ENCODE data around the gene PTPRT. TPM values are rescaled to one million over a fixed set of nuclear protein-coding genes. Genes with fewer than 3 reads are reported as not detected.

Gene PTPRT
- total RNA-seq, 1 donor from 2014 or later = 0.10 TPM

DNA sequence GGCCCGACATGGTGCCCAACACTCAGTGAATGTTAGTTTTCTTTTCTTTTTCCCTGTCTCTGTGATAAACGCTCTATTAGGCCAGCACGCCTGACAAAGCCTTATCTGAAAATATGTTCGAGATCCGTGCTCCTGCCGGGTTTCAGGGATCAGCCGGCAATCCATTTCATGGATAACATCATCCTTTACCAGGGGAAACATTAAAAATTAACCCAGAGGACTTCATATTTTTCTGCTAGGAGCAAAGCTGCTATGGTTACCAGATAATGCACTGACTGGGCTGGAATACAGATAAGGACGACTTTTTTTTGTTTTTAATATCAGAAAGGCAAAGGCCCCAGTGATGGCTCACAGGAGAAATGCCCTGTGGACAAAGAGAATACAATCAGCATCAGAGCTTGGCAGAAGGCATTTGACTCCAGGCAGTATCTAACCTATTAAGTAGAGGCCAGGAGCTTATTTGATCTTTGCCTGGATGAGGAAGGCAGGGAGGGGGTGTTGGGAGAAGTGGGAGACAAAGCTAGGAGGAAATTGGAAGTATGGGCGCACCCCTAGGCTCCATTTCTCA is 1089.5 kb downstream of the PTPRT start:
- DNase-seq (no peak), ATAC-seq (no peak)
- intact Hi-C loops (cut with micrococcal nuclease) = no loop called here

DNA sequence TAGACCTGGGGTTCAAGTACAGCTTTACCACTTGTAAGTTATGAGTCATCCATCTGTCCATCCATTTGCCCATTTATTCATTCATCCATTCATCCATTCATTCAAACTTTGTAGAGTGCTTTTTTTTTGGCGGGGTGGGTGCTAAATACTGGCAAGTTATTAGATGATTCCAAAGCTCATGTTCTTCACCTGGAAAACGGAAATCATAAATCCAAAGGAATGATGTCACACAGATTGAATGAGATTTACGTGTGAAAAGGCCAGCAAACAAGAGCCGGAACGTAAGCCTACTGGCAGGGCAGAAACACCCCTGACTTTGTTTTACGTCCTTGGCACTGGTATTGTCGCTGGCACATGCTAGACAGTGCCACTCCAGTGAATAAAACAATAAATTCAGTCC is 1090.6 kb downstream of the PTPRT start:
- intact Hi-C loops (cut with micrococcal nuclease) = no loop called here
- no peak for DNase-seq
- ATAC-seq = no peak

DNA sequence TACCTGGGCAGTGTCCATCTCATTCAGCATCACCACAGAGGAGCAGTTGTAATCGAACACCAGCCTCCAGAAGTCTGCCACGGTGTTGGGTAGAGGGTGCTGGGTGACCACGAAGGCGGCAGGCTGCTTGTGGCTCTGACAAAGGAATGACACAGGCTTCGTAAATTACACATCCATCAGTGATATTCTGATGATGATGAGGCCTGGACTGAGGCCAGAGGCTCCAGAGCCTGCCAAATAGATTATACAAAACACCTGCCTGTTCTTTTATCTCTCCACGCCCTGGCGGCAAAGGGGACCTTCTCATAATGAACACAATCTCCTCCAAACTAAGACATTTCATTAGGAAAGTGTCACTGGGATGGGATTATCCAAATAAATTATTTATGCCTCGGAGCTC is 1091.3 kb downstream of the PTPRT start:
- DNase-seq (no peak), ATAC-seq (no peak)
- intact Hi-C loops (cut with micrococcal nuclease) = no loop called here

DNA sequence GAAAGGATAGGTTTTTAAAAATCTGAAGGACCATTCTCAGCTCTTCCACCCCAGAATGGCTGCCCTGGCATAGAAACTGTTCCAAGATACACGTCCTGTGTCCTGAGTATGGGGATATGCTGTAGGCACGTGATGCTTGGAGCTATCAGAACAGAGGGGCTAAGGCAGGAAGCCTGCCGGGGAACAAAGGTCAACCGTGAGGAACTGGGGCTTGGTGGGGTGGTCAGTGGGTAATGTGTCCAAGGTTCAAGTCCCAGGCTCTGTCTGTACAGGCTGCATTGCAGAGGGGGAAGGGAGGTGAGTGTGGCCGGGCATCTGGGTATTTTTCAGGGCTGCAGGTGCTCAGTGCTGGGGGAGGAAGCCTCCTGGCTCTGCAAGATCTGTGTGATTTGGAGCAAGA is 1092.0 kb downstream of the PTPRT start:
- DNase-seq (no peak), ATAC-seq (no peak)
- intact Hi-C loops (cut with micrococcal nuclease) = no loop called here

DNA sequence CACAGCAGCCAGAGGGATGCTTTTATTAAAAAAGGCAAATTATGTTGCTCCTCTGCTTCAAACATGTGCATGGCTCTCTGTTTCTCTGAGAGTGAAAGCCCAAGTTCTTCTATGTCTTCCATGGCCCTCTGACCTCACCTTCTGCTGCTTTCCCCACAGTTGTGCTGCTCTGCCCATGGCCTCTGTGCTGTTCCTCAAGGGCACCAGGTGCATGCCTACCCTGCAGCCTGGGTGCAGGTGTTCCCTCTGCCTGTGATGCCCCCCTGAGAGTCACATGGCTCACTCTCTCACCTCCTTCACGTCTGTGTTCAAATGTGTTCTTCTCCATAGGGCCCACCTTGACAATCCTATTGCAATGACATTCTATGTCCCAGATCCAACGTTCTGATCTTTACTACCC is 1094.5 kb downstream of the PTPRT start:
- DNase-seq = no peak
- ATAC-seq = no peak
- intact Hi-C loops (cut with micrococcal nuclease) = no loop called here

DNA sequence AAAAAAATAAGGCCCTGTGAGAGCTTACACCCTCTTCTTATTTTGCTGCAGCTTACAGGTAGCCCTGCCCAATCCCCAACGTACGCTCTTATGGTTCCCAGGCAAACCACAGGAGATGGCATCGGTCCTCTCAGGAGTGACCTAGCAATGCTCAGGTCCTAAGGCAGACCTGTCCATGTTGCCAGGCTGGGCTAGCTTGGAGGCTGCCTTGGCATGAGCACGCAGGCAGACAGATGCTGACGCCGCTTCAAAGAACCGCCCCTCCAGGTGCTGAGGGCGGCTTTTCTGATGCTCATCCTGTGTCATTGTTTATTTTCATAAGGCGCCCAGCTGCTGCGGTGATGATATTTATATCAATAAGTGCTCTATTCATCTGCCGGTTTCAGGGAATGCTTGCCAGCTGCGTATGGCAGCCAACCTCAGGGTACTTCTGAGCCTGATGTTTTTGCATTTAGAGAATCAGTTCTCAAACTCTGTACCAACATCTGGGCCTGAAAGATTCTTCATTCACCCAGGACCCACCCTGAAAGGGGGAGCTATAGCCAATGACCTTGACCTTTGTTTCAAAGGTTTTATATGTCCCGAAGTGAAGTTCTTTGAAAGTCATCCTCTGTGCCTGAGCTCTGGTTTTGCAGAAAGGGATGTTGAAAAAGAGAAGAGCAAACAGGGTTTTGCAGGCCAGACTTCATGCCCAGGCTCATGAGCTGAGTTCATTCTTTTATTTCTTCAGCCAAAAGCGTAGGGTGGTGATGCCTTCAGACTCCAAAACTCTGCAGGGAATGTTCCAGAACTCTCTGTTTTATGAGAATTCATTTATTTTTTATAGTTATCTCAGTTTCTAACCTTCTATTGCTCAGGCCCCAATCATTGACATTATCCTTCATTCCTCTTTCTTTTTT is 1095.9 kb downstream of the PTPRT start:
- intact Hi-C loops (cut with micrococcal nuclease) = no loop called here
- ATAC-seq = peak; percentile 40
- no peak for DNase-seq

DNA sequence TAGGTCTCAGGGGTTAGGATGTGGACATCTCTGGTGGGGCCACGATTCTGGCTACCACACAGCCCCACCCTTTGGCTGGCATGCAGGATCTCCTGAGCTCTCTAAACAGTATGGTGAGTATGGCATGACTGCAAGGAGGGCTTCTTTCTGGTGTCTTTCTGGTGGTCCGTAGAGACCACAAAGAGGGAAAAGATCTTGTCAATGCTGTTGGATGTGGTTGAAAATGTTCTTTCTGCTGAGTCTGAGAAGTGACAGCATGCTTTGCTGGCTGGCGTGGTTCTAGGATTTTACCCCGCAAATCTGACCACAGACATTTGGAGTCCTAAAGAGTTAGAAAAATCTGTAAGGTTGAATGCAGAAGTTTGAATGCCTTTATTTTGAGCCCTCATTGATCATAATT is 1096.7 kb downstream of the PTPRT start:
- no peak for ATAC-seq
- DNase-seq = no peak
- intact Hi-C loops (cut with micrococcal nuclease) = no loop called here

DNA sequence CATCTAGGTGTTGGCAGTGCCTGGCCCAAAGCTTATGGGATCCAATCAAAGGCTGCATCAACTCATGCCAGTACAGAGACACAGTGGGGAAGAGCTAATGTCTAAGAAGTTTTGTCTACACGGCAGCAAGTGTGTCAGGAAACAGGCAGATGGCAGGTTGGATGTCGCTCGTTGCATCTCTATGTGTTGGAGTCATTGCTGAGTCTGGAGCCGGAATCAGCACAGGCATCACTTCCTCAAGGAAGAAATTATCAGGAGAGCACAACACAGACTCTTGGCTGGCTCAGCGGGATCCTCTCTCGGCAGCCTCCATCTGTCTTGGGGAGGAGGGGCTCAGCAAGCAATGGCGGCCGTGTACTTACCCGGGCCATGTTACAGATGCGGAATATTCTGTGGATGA is 1104.3 kb downstream of the PTPRT start:
- ATAC-seq (peak; percentile 41), DNase-seq (peak; percentile 39)
- intact Hi-C loops (cut with micrococcal nuclease) = no loop called here

DNA sequence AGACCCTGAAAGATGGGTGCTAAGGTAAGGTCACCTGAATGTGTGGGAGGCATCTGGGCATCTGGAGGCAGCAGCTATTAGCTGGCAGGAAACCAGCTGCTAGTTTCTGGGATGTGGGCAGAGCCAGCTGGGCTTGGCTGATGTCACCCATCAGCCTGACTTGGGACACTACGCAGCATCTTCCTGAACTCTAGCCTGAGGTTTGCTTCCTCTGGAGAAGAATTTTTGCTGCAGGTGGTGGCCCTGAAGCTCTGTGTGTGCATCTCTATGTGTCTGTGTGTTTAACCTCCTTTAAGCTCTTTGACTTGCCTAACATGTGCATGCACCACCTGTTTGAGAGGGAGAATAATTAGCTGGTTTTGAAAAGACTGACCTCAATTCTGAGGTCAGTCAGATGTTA is 1106.4 kb downstream of the PTPRT start:
- no peak for DNase-seq
- intact Hi-C loops (cut with micrococcal nuclease) = no loop called here
- ATAC-seq = peak; percentile 36

DNA sequence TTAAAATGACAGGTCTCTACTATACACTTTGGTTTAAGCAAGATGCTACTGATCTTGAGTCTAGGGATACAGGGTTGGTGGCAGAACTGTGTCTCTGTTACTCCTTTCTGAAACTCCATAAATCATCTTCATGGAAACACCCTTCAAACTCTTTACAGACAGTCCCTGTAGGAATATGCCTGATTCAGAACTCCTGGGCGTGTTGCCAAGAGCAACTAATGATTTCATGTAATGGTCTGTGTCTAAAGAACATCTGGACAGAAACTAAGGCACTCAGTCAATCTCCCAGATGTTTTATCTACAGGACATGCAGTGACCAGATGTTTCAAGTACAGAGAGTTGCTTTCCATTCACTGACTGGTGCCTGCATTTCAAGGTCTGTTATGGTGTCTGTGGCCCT is 1107.1 kb downstream of the PTPRT start:
- DNase-seq (peak; percentile 53), ATAC-seq (peak; percentile 91)
- intact Hi-C loops (cut with micrococcal nuclease) = no loop called here

DNA sequence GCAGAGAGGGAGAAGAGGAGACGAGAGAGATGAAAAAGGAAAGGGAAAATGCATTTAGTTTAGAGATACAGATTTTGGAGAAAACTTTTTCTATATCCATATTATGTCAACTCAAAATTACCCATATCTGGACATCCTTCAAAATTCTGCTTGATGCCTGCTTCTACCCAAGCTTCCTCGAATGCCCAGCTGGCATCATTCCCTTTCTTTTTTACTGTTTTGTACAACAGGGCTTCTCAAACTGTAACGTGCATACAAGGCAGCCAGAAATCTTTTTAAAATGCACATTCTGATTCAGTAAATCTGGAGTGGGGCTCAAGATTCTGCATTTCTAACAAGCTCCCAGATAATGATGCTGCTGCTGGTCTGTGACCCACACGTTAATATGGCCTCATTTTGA is 1108.8 kb downstream of the PTPRT start:
- ATAC-seq (no peak), DNase-seq (no peak)
- intact Hi-C loops (cut with micrococcal nuclease) = no loop called here

DNA sequence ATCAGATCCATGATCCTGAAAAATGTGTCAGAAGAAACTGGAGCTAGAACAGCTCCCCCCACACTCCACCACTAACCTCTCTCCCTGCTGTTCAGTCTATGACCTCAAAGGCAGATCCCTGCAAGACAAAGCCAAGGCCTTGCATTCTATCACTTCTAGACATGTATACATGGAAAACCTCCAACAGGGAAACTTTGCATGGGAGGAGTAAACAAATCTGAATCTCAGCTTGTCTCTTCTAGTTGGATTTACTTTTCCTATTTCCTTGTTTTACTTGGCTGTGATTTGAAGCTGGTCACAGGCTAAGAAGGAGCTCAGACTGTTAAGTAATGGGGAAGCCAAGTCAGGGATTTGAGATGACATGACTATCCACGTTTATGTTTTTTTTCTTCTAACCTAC is 1114.8 kb downstream of the PTPRT start:
- DNase-seq (no peak), ATAC-seq (peak; percentile 47)
- intact Hi-C loops (cut with micrococcal nuclease) = no loop called here

DNA sequence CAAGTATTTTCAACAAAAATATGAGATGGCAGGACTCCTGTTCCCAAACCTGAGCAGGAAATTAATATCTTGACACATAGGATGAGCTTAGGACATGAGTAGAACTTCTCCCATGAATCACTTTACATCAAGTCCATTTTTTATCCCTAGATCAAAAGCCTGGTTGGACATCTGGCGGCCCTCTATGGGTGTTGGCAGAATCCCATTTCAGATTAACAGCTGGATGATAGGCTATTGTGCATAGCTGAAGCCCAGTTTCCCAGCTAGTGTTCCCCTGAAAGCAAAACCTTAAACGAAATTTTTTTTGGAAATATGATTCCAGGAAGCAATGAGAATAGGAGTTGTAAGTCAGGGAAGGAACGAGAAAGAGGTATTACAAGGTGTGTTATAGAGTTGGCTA is 1122.1 kb downstream of the PTPRT start:
- no peak for ATAC-seq
- intact Hi-C loops (cut with micrococcal nuclease) = no loop called here
- DNase-seq = no peak

DNA sequence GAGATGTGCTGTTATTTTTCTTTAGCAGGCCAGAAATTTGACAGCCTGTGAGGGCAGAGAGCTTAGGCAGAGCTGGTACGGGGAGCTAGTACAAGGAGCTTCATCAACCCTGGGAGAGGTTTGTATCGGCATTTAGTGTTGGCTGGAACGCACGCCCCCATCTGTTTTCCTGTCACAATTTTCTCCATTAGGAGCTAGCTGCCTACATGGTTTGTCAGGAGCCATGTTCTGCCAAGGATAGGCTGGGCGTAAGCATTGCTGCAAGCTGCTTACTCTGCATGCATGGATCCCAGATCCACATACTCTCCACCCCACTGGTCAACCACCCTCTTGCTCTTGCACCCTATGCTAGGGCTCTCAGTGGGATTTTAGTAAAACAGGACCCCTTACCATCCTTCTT is 1122.5 kb downstream of the PTPRT start:
- DNase-seq (no peak), ATAC-seq (no peak)
- intact Hi-C loops (cut with micrococcal nuclease) = no loop called here

DNA sequence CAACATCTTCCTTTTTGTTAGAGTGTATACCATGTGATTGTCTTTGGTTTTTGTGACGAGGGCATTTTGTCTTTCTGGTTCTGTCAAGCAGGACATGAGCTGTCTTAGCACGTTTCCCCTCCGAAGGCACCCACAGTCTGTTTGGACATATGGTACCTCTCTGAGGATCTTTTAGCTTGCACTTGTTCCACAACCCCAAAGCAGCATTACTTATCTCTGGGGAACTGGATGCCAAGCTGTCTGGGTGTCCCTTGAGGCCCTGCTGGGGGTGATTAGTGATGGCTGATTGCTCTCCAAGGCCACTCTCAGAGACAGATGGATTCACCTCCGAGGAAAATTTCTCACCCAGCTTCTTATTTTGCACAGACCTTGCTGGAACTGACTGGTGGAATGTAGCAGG is 1126.6 kb downstream of the PTPRT start:
- DNase-seq (no peak), ATAC-seq (no peak)
- intact Hi-C loops (cut with micrococcal nuclease) = no loop called here

DNA sequence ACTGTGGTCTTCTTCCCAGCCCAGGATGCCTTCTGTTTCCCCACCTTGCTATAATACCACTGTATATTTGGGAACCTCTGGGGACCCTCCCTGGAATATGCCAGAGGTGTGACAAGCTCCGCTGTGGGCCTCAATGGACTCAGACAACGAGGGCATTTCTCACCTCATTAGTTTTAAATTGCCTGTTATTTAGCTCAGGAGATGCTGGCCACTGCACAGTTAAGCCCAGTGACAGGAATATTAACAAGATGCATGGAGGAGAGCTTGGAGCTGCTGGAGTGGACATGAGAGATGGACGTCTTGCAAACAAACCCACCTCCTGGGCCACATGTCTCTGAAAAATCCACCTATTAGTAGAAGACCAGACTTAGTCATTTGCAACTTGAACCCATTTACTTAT is 1136.4 kb downstream of the PTPRT start:
- no peak for ATAC-seq
- DNase-seq = no peak
- intact Hi-C loops (cut with micrococcal nuclease) = no loop called here

DNA sequence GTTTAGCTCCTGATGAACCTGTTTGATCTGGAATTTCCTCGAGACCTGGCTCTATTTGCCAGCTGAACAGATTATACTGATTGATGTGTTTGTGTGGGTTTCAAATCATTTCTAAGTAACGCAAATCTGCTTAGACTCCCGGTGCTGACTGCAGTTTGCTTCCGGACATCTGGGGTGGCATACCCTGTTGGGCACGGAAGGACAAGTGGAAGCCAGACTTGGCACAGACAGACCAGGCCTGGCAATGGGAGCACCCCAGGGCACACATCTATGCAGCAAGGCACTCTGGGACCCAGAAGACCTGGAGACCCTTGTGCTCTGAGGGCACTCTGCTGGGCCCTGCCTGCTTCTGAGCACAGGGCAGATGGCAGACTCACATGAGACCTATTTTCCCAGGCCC is 1137.8 kb downstream of the PTPRT start:
- intact Hi-C loops (cut with micrococcal nuclease) = no loop called here
- ATAC-seq (no peak), DNase-seq (no peak)

DNA sequence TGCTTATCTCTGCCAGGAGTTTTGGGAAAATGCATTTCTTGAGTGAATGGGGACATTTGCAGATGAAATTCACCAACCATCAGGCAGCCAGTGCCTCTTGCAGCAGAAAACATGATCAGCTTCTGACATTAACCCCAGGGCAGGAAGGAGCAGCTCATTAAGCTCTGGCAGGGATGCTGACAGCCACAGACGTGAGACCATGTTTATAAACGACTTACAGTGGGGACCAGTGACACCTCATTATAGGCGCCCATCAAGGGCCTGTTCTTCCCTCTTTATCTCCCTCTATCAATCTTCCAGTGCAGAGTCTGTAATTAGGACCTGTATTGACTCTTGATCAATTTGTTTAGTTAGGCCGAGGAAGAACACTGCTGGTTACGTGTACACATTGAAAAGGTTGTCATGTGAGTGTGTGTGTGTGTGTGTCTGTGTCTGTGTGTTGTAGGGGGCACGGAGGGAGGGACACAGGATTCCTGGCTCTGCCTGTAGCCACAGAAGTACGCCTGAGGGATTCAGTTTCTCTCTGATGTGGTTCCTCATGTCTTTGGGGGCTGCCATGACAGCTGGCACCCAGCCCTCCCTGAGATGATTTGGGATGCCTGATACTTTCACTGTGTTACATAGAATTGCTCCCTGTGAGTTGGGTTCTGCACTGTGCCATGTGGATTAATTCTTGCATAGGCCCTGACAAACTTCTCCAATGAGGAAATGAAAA is 1143.2 kb downstream of the PTPRT start:
- intact Hi-C loops (cut with micrococcal nuclease) = no loop called here
- ATAC-seq (no peak), DNase-seq (no peak)

DNA sequence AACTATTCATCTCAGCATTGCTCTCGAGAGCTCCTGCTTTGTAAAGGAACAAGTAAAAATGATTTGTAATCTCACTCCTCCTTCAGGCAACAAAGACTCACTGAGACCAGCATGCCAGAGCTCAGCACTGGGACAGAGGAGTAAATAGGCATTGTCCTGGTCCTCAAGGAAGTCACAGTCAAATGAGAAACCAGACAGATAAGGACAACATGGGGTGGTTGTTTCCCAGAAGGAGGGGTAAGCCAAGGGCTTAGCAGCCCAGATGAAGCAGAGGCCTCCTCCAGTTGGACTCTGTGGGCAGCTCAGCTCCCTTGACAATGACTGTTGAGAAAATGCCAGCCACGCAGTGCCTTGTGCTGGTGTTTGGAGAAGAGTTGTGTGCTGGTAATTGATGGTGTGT is 1145.8 kb downstream of the PTPRT start:
- no peak for ATAC-seq
- no peak for DNase-seq
- intact Hi-C loops (cut with micrococcal nuclease) = no loop called here

DNA sequence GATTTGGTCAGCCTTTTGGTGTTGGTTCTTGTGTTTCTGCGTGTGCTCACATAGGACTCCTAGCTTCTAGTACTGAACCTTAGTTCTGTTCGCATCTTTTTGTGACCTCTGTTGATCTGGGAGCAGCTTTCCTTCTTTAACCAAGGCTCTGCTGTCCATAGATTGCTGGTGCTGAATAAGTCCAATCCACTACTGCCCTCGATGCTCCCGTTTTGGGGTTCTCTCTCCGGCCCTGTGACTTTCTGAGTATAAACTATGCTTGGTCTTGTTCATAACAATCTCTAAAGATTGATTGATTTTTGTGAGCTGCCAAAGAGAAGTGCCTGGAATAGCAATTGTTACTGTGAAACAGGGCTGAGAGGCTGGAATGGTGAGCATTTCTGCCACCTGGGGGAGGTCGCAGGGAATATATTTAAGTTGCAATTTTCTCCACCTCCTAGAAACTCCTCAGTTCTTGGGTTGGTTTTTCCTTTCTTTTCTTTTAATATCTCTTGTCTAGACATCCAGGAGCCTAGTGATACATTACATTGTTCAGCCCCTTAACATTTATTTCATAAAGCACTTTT is 1148.6 kb downstream of the PTPRT start:
- intact Hi-C loops (cut with micrococcal nuclease) = no loop called here
- no peak for DNase-seq
- no peak for ATAC-seq

Measured in left ventricle myocardium superior (tissue), 1 donor.